Keratinocyte (primary cell): ENCODE results near the gene TCTN2.

Experiments
- CTCF ChIP-seq, 3 experiments: IDR thresholded peaks in 1 of 3; conservative IDR thresholded peaks in 1 of 3; optimal IDR thresholded peaks in 1 of 3; 2 replicates in 2 of 3; 3 replicates in 1 of 3; pipeline versions ENCODE3 to v1.5.1; 2011; ENCODE audit warnings: low read length in 3 of 3, mild to moderate bottlenecking in 3 of 3, moderate library complexity in 2 of 3, control low read depth in 1 of 3, inconsistent platforms in 1 of 3; ENCODE audit not compliant: insufficient read depth in 2 of 3; ENCODE audit errors: extremely low read depth in 1 of 3
- EZH2 ChIP-seq: IDR thresholded peaks from one replicate; pipeline ENCODE4 v1.6.1; 2012; ENCODE audit warnings: inconsistent platforms, mild to moderate bottlenecking, low read length, moderate library complexity

DNA sequence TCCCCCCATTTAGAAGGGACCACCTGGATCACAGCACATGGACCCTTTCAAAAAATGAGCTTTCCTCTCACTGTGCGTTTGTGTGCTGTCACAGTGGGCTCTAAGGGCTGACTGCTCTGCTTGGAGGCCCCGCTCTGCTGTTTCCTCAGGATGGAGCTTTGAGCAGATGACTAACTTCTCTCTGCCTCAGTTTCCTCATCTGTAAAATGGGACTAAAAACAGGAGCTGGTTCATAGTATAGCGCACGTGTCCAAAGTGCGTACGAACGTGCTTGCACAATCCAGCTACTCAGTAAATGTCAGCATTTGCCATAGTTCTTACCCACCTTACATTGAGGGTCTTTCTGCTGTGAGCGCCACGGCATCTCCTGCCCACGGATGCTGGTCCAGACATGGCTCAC lies 78.4 kb downstream of the TCTN2 start:
- TF ChIP-seq CTCF (optimal IDR thresholded peaks at IDR 0.05 in 1 of 3, IDR thresholded peaks at IDR 0.05 in 1 of 3, conservative IDR thresholded peaks at IDR 0.05 in 1 of 3; ENCODE audit: extremely low read depth in 1 of 3, insufficient read depth in 2 of 3, low read length in 3 of 3) (no peak), EZH2 (no peak)
